Stimulated activated CD8-positive, alpha-beta memory T cell treated with anti-CD3 and anti-CD28 coated beads, Interleukin-12 subunit alpha, Interleukin-12 subunit beta, amount 100 ng/mL, for 1 hour (primary cell): ENCODE data around the gene XXYLT1.
A peak's percentile ranks its signal among the peaks of the same experiment; 100 is the strongest.

Source experiments
- DNase-seq: peaks from one replicate; pipeline ENCODE4 v3.0.0-alpha.2; 2020; ENCODE audit warnings: low read depth

Gene XXYLT1

GRCh38 chr3:195151402-195151801 lies 119.6 kb downstream of the XXYLT1 start:
- DNase-seq: no peak

GRCh38 chr3:195150181-195151118 lies 120.5 kb downstream of the XXYLT1 start:
- peak; percentile 13 for DNase-seq

- no peak for DNase-seq
Measured at GRCh38 chr3:195149292-195150030, 121.5 kb downstream of the XXYLT1 start.

GRCh38 chr3:195148549-195148948 lies 122.4 kb downstream of the XXYLT1 start:
- no peak for DNase-seq

- no peak for DNase-seq
Measured at GRCh38 chr3:195147649-195148080, 123.3 kb downstream of the XXYLT1 start.

GRCh38 chr3:195146131-195146530 lies 124.8 kb downstream of the XXYLT1 start:
- no peak for DNase-seq

GRCh38 chr3:195145579-195145978 lies 125.4 kb downstream of the XXYLT1 start:
- DNase-seq: no peak

- no peak for DNase-seq
Measured at GRCh38 chr3:195143221-195143620, 127.7 kb downstream of the XXYLT1 start.

- no peak for DNase-seq
Measured at GRCh38 chr3:195142519-195142918, 128.4 kb downstream of the XXYLT1 start.

GRCh38 chr3:195140816-195141793 lies 129.9 kb downstream of the XXYLT1 start:
- no peak for DNase-seq

- no peak for DNase-seq
Measured at GRCh38 chr3:195140410-195140809, 130.5 kb downstream of the XXYLT1 start.

- no peak for DNase-seq
Measured at GRCh38 chr3:195139876-195140240, 131.1 kb downstream of the XXYLT1 start.

- DNase-seq: no peak
Measured at GRCh38 chr3:195139091-195139875, 131.7 kb downstream of the XXYLT1 start.

GRCh38 chr3:195137638-195138588 lies 133.0 kb downstream of the XXYLT1 start:
- no peak for DNase-seq

GRCh38 chr3:195135917-195136316 lies 135.0 kb downstream of the XXYLT1 start:
- no peak for DNase-seq

- DNase-seq: no peak
Measured at GRCh38 chr3:195134431-195134830, 136.5 kb downstream of the XXYLT1 start.

- DNase-seq: no peak
Measured at GRCh38 chr3:195133462-195133861, 137.5 kb downstream of the XXYLT1 start.

- no peak for DNase-seq
Measured at GRCh38 chr3:195133013-195133412, 137.9 kb downstream of the XXYLT1 start.

- no peak for DNase-seq
Measured at GRCh38 chr3:195131176-195131575, 139.8 kb downstream of the XXYLT1 start.
